Mucosa of descending colon (tissue), 3 donors: Measurements from ENCODE around the gene CYREN. TPM values are rescaled to one million over a fixed set of nuclear protein-coding genes. Genes with fewer than 3 reads are reported as not detected.
"Not testable (repeated sequence)": the region's sequence is repeated elsewhere in the genome, so short reads cannot be mapped to it uniquely, and the experiment has no call there.

Experiments
- ATAC-seq: fragments of 200-7000 bp; cut with Tn5 transposase; one replicate; pipeline ENCODE4 v1.9.1; 2020; ENCODE audit warnings: mild to moderate bottlenecking, moderate library complexity
- DNase-seq, 3 donors: peaks; one replicate each; pipeline ENCODE4 v3.0.0-alpha.2; 2020
- H3K36me3 ChIP-seq: fragments of 200-600 bp; one replicate; pipeline ENCODE4 v1.8.0; 2021; ENCODE audit warnings: low read depth, mild to moderate bottlenecking
- H3K4me1 ChIP-seq: fragments of 200-600 bp; one replicate; pipeline ENCODE4 v1.8.0; 2021; ENCODE audit warnings: low read depth, mild to moderate bottlenecking
- H3K4me3 ChIP-seq: fragments of 200-600 bp; one replicate; pipeline ENCODE4 v1.8.0; 2021; ENCODE audit warnings: mild to moderate bottlenecking
- H3K9me3 ChIP-seq: fragments of 200-600 bp; one replicate; pipeline ENCODE4 v1.8.0; 2021; ENCODE audit warnings: mild to moderate bottlenecking
- CTCF ChIP-seq: fragments of 200-600 bp; IDR thresholded peaks from one replicate; pipeline ENCODE4 v1.8.0; 2022; ENCODE audit warnings: antibody characterized with exemption, mild to moderate bottlenecking
- intact Hi-C, 2 donors: fragments of 100-400 bp; cut with DNase I in 1 of 2; cut with micrococcal nuclease in 1 of 2; formaldehyde crosslinking; loops; one replicate each; pipeline versions ENCODE4 v1.11.0 to v1.11.1; 2022; cut with DNase I, micrococcal nuclease
- total RNA-seq, 3 donors: library from RNA; stranded (reverse); fragmentation: NEBNext Ultra II Directional in 2 of 3; extraction: Animal tissue kit (Norgen Biotek cat#: 25700) in 2 of 3; gene quantifications; one replicate each; pipeline versions ENCODE4 v1.2.1 to v1.2.4, GENCODE V29; 2021 to 2023
- donor health status: DM: no; HTN: no; CAD: no; lungs with moderate emphysema.
- donor health status: DM: no; HTN: no; CAD: no.
- donor health status: DM: no; HTN: yes; CAD: no.

CYREN gene
- total RNA-seq, 3 donors from 2014 or later = 34.4 to 42.0 (median 41.2) TPM

- TF ChIP-seq CTCF = no peak
- ATAC-seq (no peak), DNase-seq (no peak)
- intact Hi-C loops = no loop called here
- Histone ChIP-seq H3K4me3 (no peak overlapping the region), H3K4me1 (no peaks in the 10 kb centered on the region), H3K9me3 (peaks cover 33% of the 10 kb centered on the region), H3K36me3 (no peaks in the 10 kb centered on the region)
Measured at GRCh38 chr7:135179321-135179925, 8.9 kb upstream of the CYREN start.

- Histone ChIP-seq H3K4me1 (no peaks in the 10 kb centered on the region), H3K4me3 (no peak overlapping the region), H3K36me3 (no peaks in the 10 kb centered on the region), H3K9me3 (peaks cover 33% of the 10 kb centered on the region)
- DNase-seq (no peak), ATAC-seq (no peak)
- TF ChIP-seq CTCF = no peak
- intact Hi-C loops = no loop called here
Measured at GRCh38 chr7:135178364-135178763, 7.9 kb upstream of the CYREN start.

GRCh38 chr7:135177028-135177696 is 6.7 kb upstream of the CYREN start:
- H3K36me3 ChIP-seq = no peaks in the 10 kb centered on the region
- no peak overlapping the region for H3K4me3 ChIP-seq
- no peaks in the 10 kb centered on the region for H3K4me1 ChIP-seq
- TF ChIP-seq CTCF = no peak
- intact Hi-C loops = no loop called here
- peaks cover 26% of the 10 kb centered on the region for H3K9me3 ChIP-seq
- no peak for ATAC-seq
- DNase-seq = no peak

- H3K9me3 ChIP-seq = peaks cover 13% of the 10 kb centered on the region
- DNase-seq = no peak
- H3K4me1 ChIP-seq = no peaks in the 10 kb centered on the region
- TF ChIP-seq CTCF = no peak
- no peaks in the 10 kb centered on the region for H3K36me3 ChIP-seq
- intact Hi-C loops = no loop called here
- no peak for ATAC-seq
- H3K4me3 ChIP-seq = no peak overlapping the region
Measured at GRCh38 chr7:135175931-135176330, 5.4 kb upstream of the CYREN start.

- intact Hi-C loops = no loop called here
- H3K4me1 ChIP-seq = no peaks in the 10 kb centered on the region
- H3K36me3 ChIP-seq = no peaks in the 10 kb centered on the region
- no peak overlapping the region for H3K4me3 ChIP-seq
- TF ChIP-seq CTCF = no peak
- ATAC-seq (no peak), DNase-seq (no peak)
- H3K9me3 ChIP-seq = peaks cover 3% of the 10 kb centered on the region
Measured at GRCh38 chr7:135174941-135175340, 4.4 kb upstream of the CYREN start.

- H3K9me3 ChIP-seq, DNase-seq, H3K4me1 ChIP-seq, ATAC-seq, H3K4me3 ChIP-seq, H3K36me3 ChIP-seq, intact Hi-C loops: not testable (repeated sequence)
Measured at GRCh38 chr7:135173916-135174315, 3.4 kb upstream of the CYREN start.

GRCh38 chr7:135171581-135172291 is 1.2 kb upstream of the CYREN start:
- intact Hi-C loops, H3K4me3 ChIP-seq, ATAC-seq, H3K36me3 ChIP-seq, H3K9me3 ChIP-seq: not testable (repeated sequence)
- DNase-seq = peak in 1 of 3 donors; percentile 32
- peaks cover 16% of the 10 kb centered on the region for H3K4me1 ChIP-seq

- peak overlapping the region; percentile 93 for H3K4me3 ChIP-seq
- ATAC-seq, H3K36me3 ChIP-seq, DNase-seq, H3K9me3 ChIP-seq, intact Hi-C loops: not testable (repeated sequence)
- peaks cover 16% of the 10 kb centered on the region for H3K4me1 ChIP-seq
Measured at GRCh38 chr7:135170998-135171481, 533 bp upstream of the CYREN start.
